Neuronal stem cell (in vitro differentiated cells): ENCODE results near the gene PPM1J.
"Not testable (repeated sequence)": the region's sequence is repeated elsewhere in the genome, so short reads cannot be mapped to it uniquely, and the experiment has no call there.

Experiments
- DNase-seq: peaks from one replicate; pipeline ENCODE4 v3.0.0-alpha.2; 2013; ENCODE audit warnings: low spot score
- H2AFZ ChIP-seq: one replicate; pipeline ENCODE4 v1.6.1; 2013; ENCODE audit warnings: mild to moderate bottlenecking, low read length, inconsistent platforms
- H2AK5ac ChIP-seq: 2 replicates; pipeline ENCODE4 v1.6.1; 2013; ENCODE audit warnings: low read depth, mild to moderate bottlenecking, inconsistent platforms, low read length, moderate library complexity, mixed read lengths
- H2BK120ac ChIP-seq: 2 replicates; pipeline ENCODE4 v1.6.1; 2013; ENCODE audit warnings: low read depth, mild to moderate bottlenecking, inconsistent platforms, low read length, moderate library complexity, mixed read lengths
- H2BK12ac ChIP-seq: one replicate; pipeline ENCODE4 v1.6.1; 2013; ENCODE audit warnings: low read length, inconsistent platforms
- H2BK15ac ChIP-seq: 2 replicates; pipeline ENCODE4 v1.6.1; 2013; ENCODE audit warnings: mild to moderate bottlenecking, low read length, inconsistent platforms, mixed read lengths
- H2BK5ac ChIP-seq: one replicate; pipeline ENCODE4 v1.6.1; 2013; ENCODE audit warnings: inconsistent platforms, mild to moderate bottlenecking, low read length, moderate library complexity
- H3K14ac ChIP-seq: one replicate; pipeline ENCODE4 v1.6.1; 2013; ENCODE audit warnings: low read length, inconsistent platforms
- H3K18ac ChIP-seq: 2 replicates; pipeline ENCODE4 v1.6.1; 2013; ENCODE audit warnings: low read length, inconsistent platforms
- H3K23ac ChIP-seq: 2 replicates; pipeline ENCODE4 v1.6.1; 2013; ENCODE audit warnings: low read depth, mild to moderate bottlenecking, mixed read lengths, low read length, inconsistent platforms; ENCODE audit not compliant: poor library complexity
- H3K27ac ChIP-seq: replicated peaks from 3 replicates; pipeline ENCODE4 v1.5.1; 2013; ENCODE audit warnings: low read length, inconsistent platforms
- H3K27me3 ChIP-seq, 3 experiments: 2 replicates each; pipeline ENCODE4 v1.6.1; 2013; ENCODE audit warnings: low read length in 3 of 3, mild to moderate bottlenecking in 2 of 3, inconsistent platforms in 1 of 3, low read depth in 1 of 3, mixed read lengths in 1 of 3, moderate library complexity in 1 of 3; ENCODE audit not compliant: control insufficient read depth in 3 of 3, insufficient read depth in 3 of 3
- H3K36me3 ChIP-seq, 2 donors: replicated peaks in 1 of 2; 2 replicates each; pipeline ENCODE4 v1.6.1; 2013; ENCODE audit warnings: low read length in 2 of 2; ENCODE audit not compliant: control insufficient read depth in 2 of 2, insufficient read depth in 2 of 2
- H3K4ac ChIP-seq: 2 replicates; pipeline ENCODE4 v1.6.1; 2013; ENCODE audit warnings: inconsistent platforms, mild to moderate bottlenecking, low read length, moderate library complexity
- H3K4me1 ChIP-seq, 2 donors: 1 replicate in 1 of 2; 2 replicates in 1 of 2; pipeline ENCODE4 v1.6.1; 2013; ENCODE audit warnings: low read length in 2 of 2, low read depth in 1 of 2; ENCODE audit not compliant: control insufficient read depth in 2 of 2, insufficient read depth in 1 of 2
- H3K4me2 ChIP-seq: one replicate; pipeline ENCODE4 v1.6.1; 2013; ENCODE audit warnings: mild to moderate bottlenecking, low read length, inconsistent platforms; ENCODE audit not compliant: insufficient read depth, poor library complexity, severe bottlenecking
- H3K4me3 ChIP-seq, 2 donors: 2 replicates each; pipeline ENCODE4 v1.5.1; 2013; ENCODE audit warnings: low read length in 2 of 2, mild to moderate bottlenecking in 2 of 2, inconsistent platforms in 1 of 2, moderate library complexity in 1 of 2
- H3K79me1 ChIP-seq: one replicate; pipeline ENCODE4 v1.6.1; 2013; ENCODE audit warnings: low read depth, mild to moderate bottlenecking, inconsistent platforms, low read length, moderate library complexity
- H3K9ac ChIP-seq: one replicate; pipeline ENCODE4 v1.6.1; 2013; ENCODE audit warnings: mild to moderate bottlenecking, low read depth, low read length, inconsistent platforms; ENCODE audit not compliant: poor library complexity
- H3K9me3 ChIP-seq, 2 donors: replicated peaks in 1 of 2; 2 replicates each; pipeline versions ENCODE3 to v1.6.1; 2013; ENCODE audit warnings: low read length in 2 of 2, mild to moderate bottlenecking in 2 of 2, inconsistent platforms in 1 of 2, low read depth in 1 of 2, mixed read lengths in 1 of 2, moderate library complexity in 1 of 2; ENCODE audit not compliant: control insufficient read depth in 2 of 2, insufficient read depth in 1 of 2
- H4K8ac ChIP-seq: one replicate; pipeline ENCODE4 v1.6.1; 2013; ENCODE audit warnings: low read depth, mild to moderate bottlenecking, inconsistent platforms, low read length, moderate library complexity
- H4K91ac ChIP-seq: one replicate; pipeline ENCODE4 v1.6.1; 2013; ENCODE audit warnings: low read length, low read depth, mild to moderate bottlenecking, inconsistent platforms; ENCODE audit not compliant: poor library complexity
- WGBS, 2 donors: extraction: QIAGEN DNeasy Blood & Tissue Kit; methylation state at CpG; one replicate each; pipeline ENCODE4 v1.1.7; 2013; ENCODE audit warnings: missing lambda C conversion rate in 2 of 2, mixed read lengths in 1 of 2; ENCODE audit not compliant: insufficient read length in 2 of 2, insufficient replicate concordance in 1 of 2; ENCODE audit errors: extremely low coverage in 2 of 2; 5-methylcytosine and 5-hydroxymethylcytosine counted together

The PPM1J gene

DNA sequence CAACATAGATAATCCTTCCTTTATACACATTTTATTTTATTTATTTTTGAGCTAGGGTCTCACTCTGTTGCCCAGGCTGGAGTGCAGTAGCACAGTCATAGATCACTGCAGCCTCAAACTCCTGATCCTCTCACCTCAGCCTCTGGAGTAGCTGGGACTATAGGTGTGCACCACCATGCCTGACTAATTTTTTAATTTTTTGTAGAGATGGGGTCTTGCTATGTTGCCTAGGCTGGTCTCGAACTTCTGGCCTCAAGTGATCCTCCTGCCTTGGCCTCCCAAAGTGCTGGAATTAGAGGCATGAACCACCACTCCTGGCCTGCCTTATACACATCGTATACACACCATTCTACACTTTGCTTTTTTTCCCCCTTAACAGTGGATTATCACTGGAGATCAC lies 6.2 kb upstream of the PPM1J start:
- not testable (repeated sequence) for H2BK120ac ChIP-seq, H3K23ac ChIP-seq, H3K79me1 ChIP-seq, H3K4ac ChIP-seq, H4K8ac ChIP-seq, DNase-seq, H2AFZ ChIP-seq, H2BK15ac ChIP-seq, H2BK12ac ChIP-seq, H3K14ac ChIP-seq, H3K18ac ChIP-seq, H3K4me2 ChIP-seq, H3K36me3 ChIP-seq, H3K27ac ChIP-seq, H2AK5ac ChIP-seq, H3K9me3 ChIP-seq, H2BK5ac ChIP-seq, H3K9ac ChIP-seq, H4K91ac ChIP-seq, H3K4me3 ChIP-seq
- H3K27me3 ChIP-seq: peaks cover 0 to 50% (median 6%) of the 10 kb centered on the region in 3 experiments
- WGBS, 2 donors: no CpG with 5 or more reads among the region's 2 CpGs
- peaks cover 9 to 21% of the 10 kb centered on the region in 2 donors for H3K4me1 ChIP-seq

- Histone ChIP-seq H4K8ac (no peak overlapping the region), H3K18ac (no peak overlapping the region), H3K4me1 (peaks cover 13 to 23% of the 10 kb centered on the region in 2 donors), H3K23ac (no peak overlapping the region), H3K27me3 (peaks cover 0 to 50% (median 9%) of the 10 kb centered on the region in 3 experiments), H4K91ac (no peak overlapping the region), H2BK12ac (no peak overlapping the region), H3K14ac (no peak overlapping the region), H3K9me3 (peaks cover 0 to 2% of the 10 kb centered on the region in 2 donors), H3K27ac (no peak overlapping the region), H3K36me3 (no peaks in the 10 kb centered on the region), H2AFZ (no peak overlapping the region), H2BK5ac (no peak overlapping the region), H3K4ac (no peak overlapping the region), H3K4me3 (no peak overlapping the region), H3K79me1 (no peaks in the 10 kb centered on the region), H3K4me2 (no peak overlapping the region), H2BK120ac (no peak overlapping the region), H3K9ac (no peak overlapping the region), H2AK5ac (no peak overlapping the region), H2BK15ac (no peak overlapping the region)
- no peak for DNase-seq
- no CpG with 5 or more reads among the region's 3 CpGs for WGBS, 2 donors
Measured at GRCh38 chr1:112720800-112721199, 5.7 kb upstream of the PPM1J start.

- Histone ChIP-seq H3K18ac (no peak overlapping the region), H2BK12ac (no peak overlapping the region), H2BK15ac (no peak overlapping the region), H2AFZ (no peak overlapping the region), H3K4me3 (no peak overlapping the region), H4K91ac (no peak overlapping the region), H4K8ac (no peak overlapping the region), H3K4me2 (no peak overlapping the region), H3K23ac (no peak overlapping the region), H3K9ac (no peak overlapping the region), H3K4me1 (peaks cover 16 to 23% of the 10 kb centered on the region in 2 donors), H2AK5ac (no peak overlapping the region), H3K4ac (no peak overlapping the region), H3K27me3 (peaks cover under 1 to 53% (median 16%) of the 10 kb centered on the region in 3 experiments), H3K14ac (no peak overlapping the region), H2BK120ac (no peak overlapping the region), H3K27ac (no peak overlapping the region), H2BK5ac (no peak overlapping the region), H3K36me3 (no peaks in the 10 kb centered on the region), H3K79me1 (no peaks in the 10 kb centered on the region), H3K9me3 (peaks cover 0 to 2% of the 10 kb centered on the region in 2 donors)
- no peak for DNase-seq
- no CpG with 5 or more reads among the region's 2 CpGs for WGBS, 2 donors
Measured at GRCh38 chr1:112719706-112720105, 4.6 kb upstream of the PPM1J start.

DNA sequence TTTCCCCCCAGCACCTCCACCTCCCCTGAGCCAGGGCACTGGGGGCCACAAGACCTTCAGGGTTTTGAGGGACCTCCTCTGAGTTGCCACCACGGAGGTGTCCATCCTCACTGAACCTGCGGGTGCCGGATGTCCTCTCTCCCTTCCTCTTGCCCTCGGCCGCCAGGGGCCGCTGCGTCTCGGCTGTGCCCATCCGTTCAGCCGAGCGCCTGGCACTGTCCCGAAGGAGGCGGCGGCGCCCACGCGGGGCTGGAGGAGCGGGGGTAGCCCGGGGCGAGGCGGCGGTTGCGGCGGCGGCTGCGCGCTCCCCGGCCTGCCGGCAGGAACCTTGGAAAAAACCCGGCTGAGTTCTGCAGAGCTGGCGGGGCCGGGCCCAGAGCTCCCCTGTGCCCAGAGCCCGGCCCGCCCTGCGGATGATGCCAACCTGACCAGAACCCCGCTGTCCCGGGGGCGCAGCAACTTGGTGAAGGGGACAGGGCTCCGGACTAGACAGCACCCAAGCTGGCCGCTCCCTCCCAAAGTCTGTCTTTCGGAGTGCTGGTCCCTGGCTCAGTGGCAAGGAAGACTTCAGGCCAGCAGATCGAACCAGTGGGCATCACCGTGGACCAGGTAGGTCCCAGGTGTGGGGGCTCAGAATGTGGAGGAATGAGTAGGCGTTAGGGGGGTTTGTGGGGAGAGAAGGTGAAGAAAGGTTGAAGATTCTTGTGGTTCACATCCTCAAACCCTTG lies 3.7 kb upstream of the PPM1J start:
- peak overlapping the region; percentile 15 for H2BK5ac ChIP-seq
- H2BK12ac ChIP-seq: peak overlapping the region; percentile 28
- H3K4me3 ChIP-seq: no peak overlapping the region
- H3K23ac ChIP-seq: peak overlapping the region; percentile 20
- H4K8ac ChIP-seq: no peak overlapping the region
- H2AK5ac ChIP-seq: peak overlapping the region; percentile 80
- peaks cover 8 to 58% (median 25%) of the 10 kb centered on the region in 3 experiments for H3K27me3 ChIP-seq
- no CpG with 5 or more reads among the region's 44 CpGs for WGBS, 2 donors
- H3K4me1 ChIP-seq: peaks cover 18 to 23% of the 10 kb centered on the region in 2 donors
- H3K36me3 ChIP-seq: no peaks in the 10 kb centered on the region
- peak overlapping the region; percentile 40 for H3K4me2 ChIP-seq
- peak overlapping the region; percentile 73 for H3K18ac ChIP-seq
- no peak overlapping the region for H3K14ac ChIP-seq
- peak; percentile 64 for DNase-seq
- no peaks in the 10 kb centered on the region for H3K79me1 ChIP-seq
- no peak overlapping the region for H3K9ac ChIP-seq
- peaks cover 0 to 2% of the 10 kb centered on the region in 2 donors for H3K9me3 ChIP-seq
- no peak overlapping the region for H4K91ac ChIP-seq
- no peak overlapping the region for H3K4ac ChIP-seq
- peak overlapping the region; percentile 28 for H2BK15ac ChIP-seq
- H2AFZ ChIP-seq: peak overlapping the region; percentile 49
- no peak overlapping the region for H2BK120ac ChIP-seq
- no peak overlapping the region for H3K27ac ChIP-seq
